ENCODE data around the gene AGL. TPM values are rescaled to one million over a fixed set of nuclear protein-coding genes. Genes with fewer than 3 reads are reported as not detected.
"Not testable (repeated sequence)": the region's sequence is repeated elsewhere in the genome, so short reads cannot be mapped to it uniquely, and the experiment has no call there.

Gene AGL
- total and polyA plus RNA-seq, 2 of the 8 experiments (the other 6 are each of a cell fraction or from before 2014, with no cell fraction given): 2.7 to 19.2 TPM

DNA sequence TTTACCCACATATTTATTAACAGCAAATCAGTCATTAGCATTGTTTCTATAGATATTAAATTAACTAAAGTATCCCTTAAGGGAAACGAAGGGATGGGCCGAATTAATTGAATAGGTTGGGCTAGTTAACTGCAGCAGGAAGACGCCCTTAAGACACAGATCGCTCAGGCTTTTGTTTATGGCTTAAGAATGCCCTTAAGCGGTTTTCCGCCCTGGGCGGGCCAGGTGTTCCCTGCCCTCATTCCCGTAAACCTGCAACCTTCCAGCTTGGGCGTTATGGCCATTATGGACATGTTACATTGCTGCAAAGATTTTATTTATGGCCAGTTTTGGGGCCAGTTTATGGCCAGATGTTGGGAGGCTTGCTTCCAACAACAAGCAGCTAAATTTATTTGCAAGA lies 5.0 kb upstream of the AGL start:
- H2AK5ac ChIP-seq (ENCODE audit: low read depth, low read length); H4K5ac ChIP-seq (ENCODE audit: insufficient read length, low read depth, low read length); H3K79me2 ChIP-seq (ENCODE audit: control insufficient read depth in 1 of 2, insufficient read depth in 2 of 2, low read length in 2 of 2); H3K4me1 ChIP-seq (replicated peaks in 1 of 4; ENCODE audit: control insufficient read depth in 3 of 4, insufficient read depth in 4 of 4, low read length in 3 of 4); H4K8ac ChIP-seq (ENCODE audit: extremely low read depth, insufficient read depth, low read length); H3K27ac ChIP-seq (ENCODE audit: low read depth, low read length); H3K4me3 ChIP-seq (ENCODE audit: extremely low read depth in 1 of 4, insufficient read depth in 2 of 4, low read depth in 3 of 4, low read length in 4 of 4); H4K91ac ChIP-seq (replicated peaks; ENCODE audit: insufficient read length, low read length); H3K27me3 ChIP-seq (replicated peaks in 1 of 4; ENCODE audit: control insufficient read depth in 3 of 4, extremely low read depth in 1 of 4, insufficient read depth in 3 of 4, low read length in 3 of 4); H3K9ac ChIP-seq (replicated peaks in 1 of 4; ENCODE audit: extremely low read depth in 1 of 4, low read depth in 3 of 4, low read length in 3 of 4); H2BK120ac ChIP-seq (replicated peaks; ENCODE audit: low read depth, low read length); H3K14ac ChIP-seq (ENCODE audit: insufficient read length); H3K36me3 ChIP-seq (ENCODE audit: control insufficient read depth in 2 of 4, insufficient read depth in 4 of 4, low read length in 3 of 4); H3K18ac ChIP-seq (ENCODE audit: extremely low read depth, low read length); CTCF ChIA-PET (ENCODE audit: partially characterized antibody); H2BK12ac ChIP-seq (ENCODE audit: low read depth, low read length); H3K56ac ChIP-seq (replicated peaks; ENCODE audit: insufficient read length, low read depth, low read length); H3K4ac ChIP-seq (replicated peaks; ENCODE audit: insufficient read length, low read depth, low read length); H3K4me2 ChIP-seq (ENCODE audit: insufficient read depth in 1 of 2, low read depth in 2 of 2, low read length in 2 of 2); DNase-seq (ENCODE audit: low read depth in 1 of 2, low spot score in 2 of 2); H3K23ac ChIP-seq (ENCODE audit: insufficient read length); H3K9me3 ChIP-seq (ENCODE audit: insufficient read depth in 2 of 2, low read depth in 1 of 2, low read length in 1 of 2); H2BK20ac ChIP-seq (ENCODE audit: low read length); H3K23me2 ChIP-seq (ENCODE audit: low read depth, low read length); FAIRE-seq; H2BK15ac ChIP-seq (ENCODE audit: low read length); H3K79me1 ChIP-seq (ENCODE audit: low read depth, low read length); H2AFZ ChIP-seq (ENCODE audit: low read length); H2BK5ac ChIP-seq (ENCODE audit: low read depth, low read length); H4K20me1 ChIP-seq (replicated peaks in 1 of 2; ENCODE audit: control insufficient read depth in 1 of 2, insufficient read depth in 2 of 2, low read length in 2 of 2); POLR2A ChIA-PET (ENCODE audit: partially characterized antibody): not testable (repeated sequence)
- 81% methylated on average over 9 of the region's 9 CpGs; no CpG with 5 or more reads in 1 of the 2 experiments for WGBS, 2 experiments (ENCODE audit: extremely low coverage in 1 of 2, insufficient coverage in 1 of 2, insufficient read length in 1 of 2, insufficient replicate concordance in 2 of 2, low coverage in 1 of 2, low lambda C conversion rate in 2 of 2, missing lambda C conversion rate in 1 of 2)
